Stimulated activated CD4-positive, alpha-beta T cell treated with anti-CD3 and anti-CD28 coated beads, Interleukin-12 subunit alpha, Interleukin-12 subunit beta, amount 100 ng/mL, for 48 hours (primary cell): ENCODE results near the gene ATP8B1.
"Not testable (repeated sequence)": the region's sequence is repeated elsewhere in the genome, so short reads cannot be mapped to it uniquely, and the experiment has no call there.

Source experiments
- DNase-seq, 3 donors: peaks; one replicate each; pipeline ENCODE4 v3.0.0-alpha.2; 2020; ENCODE audit warnings: low read depth in 2 of 3, low spot score in 1 of 3

Gene ATP8B1

DNA sequence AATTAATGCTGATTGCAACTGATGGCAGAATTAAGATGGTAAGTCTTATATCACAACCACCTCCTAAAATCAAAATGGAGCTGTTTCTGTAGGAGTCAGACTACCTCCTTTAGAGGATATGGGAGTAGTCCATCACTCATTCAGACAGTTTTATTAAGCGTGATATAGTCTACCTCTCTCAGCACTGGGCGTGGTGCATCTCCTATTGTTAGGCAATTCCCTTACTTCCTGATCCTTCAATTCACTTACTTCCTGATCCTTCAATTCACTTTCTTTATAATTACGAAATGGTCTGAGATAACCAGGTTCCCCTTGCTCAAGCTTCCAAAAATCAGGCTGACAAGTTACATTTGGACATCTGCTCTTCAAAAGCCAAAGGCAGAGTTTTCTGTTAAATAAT is 31.9 kb downstream of the ATP8B1 start:
- DNase-seq = no peak

DNA sequence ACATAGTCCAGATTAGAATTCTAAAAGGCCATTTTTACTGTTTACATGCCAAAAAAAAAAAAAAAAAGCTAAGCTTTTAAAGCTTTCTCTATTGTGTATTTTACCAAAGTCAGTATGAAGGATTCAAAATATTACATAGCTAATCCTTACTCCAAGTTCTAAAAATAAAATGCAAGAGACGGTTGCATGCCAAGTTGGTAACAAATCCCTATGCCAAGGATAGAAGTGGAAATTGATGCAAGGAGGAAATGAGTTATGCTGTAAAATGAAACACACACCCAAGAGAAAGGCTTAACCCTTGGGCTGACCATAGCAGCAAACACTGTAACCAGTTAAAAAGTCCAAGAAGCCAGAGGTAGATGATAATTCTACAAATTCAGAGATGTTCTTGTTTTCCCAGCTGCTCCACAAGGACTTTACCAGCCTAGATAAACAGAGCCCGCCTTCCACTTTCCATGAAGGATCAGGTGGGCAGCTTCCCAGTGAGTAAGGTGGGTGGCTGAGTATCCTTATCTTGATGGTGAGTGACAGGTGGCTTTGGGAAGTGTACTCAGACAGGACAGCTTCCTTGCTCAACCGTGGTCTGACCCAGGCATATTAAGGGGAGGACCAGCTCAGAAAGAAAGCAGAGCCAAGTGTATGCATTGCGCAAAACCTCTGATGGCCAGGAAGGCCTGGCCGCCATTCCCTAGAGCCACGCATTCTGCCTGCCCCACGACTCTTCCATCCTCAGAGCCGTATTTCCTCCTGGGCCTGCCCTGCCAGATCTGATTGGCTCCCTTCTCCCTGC is 34.4 kb downstream of the ATP8B1 start:
- no peak for DNase-seq

DNA sequence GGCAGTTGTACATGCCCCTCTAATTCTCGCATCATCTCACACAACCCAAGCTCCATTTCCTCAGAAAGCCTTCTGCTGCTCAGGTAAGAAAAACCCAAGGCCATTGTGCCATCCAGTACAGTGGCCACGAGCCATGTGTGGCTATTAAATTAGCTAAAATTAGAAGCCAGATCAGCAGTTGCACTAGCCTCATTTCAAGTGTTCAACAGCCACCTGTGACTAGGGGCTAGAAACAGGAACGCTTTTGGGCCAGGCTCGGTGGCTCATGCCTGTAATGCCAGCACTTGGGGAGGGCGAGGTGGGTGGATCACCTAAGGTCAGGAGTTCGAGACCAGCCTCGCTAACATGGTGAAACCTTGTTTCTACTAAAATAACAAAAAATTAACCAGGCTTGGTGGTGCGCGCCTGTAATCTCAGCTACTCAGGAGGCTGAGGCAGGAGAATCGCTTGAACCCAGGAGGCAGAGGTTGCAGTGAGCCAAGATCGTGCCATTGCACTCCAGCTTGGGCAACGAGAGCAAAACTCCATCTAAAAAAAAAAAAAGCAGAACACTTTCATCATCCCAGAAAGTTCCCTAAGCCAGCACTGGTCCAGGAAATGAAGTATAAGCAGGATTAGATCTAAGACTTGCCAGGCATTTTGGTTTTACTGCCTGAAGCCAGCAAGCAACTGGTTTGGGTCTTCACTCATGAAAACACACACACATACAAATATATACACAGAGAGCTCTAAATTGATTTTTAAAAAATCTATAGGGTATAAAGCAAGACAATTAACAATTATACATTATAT is 35.7 kb downstream of the ATP8B1 start:
- no peak for DNase-seq

- no peak for DNase-seq
These were observed 38.1 kb downstream of the ATP8B1 start for GRCh38 chr18:57764995-57765394.

GRCh38 chr18:57764087-57764486 is 39.0 kb downstream of the ATP8B1 start:
- no peak for DNase-seq

- DNase-seq = no peak
These were observed 40.4 kb downstream of the ATP8B1 start for GRCh38 chr18:57762686-57763085.

- no peak for DNase-seq
These were observed 43.5 kb downstream of the ATP8B1 start for GRCh38 chr18:57759650-57760049.

GRCh38 chr18:57755473-57756067 is 47.5 kb downstream of the ATP8B1 start:
- no peak for DNase-seq

GRCh38 chr18:57754577-57755338 is 48.4 kb downstream of the ATP8B1 start:
- DNase-seq = no peak

DNA sequence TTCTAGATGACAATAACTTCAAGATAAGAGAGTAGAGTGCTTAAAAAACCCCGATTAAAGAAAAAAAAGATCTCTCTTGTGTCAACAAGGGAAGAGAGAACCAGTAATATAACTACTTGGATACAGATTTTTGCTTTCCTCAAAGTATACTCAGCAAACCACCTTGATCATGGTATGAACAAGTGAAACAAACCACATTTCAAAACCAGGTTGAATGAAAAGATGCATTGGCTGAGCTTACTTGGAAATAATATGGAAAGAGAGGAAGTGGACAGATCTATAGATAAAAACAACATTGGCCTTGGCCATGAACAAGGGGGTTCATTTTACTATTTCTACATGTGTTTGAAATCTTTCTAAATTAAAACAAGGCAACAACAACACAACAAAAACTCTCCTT is 50.1 kb downstream of the ATP8B1 start:
- DNase-seq = no peak

DNA sequence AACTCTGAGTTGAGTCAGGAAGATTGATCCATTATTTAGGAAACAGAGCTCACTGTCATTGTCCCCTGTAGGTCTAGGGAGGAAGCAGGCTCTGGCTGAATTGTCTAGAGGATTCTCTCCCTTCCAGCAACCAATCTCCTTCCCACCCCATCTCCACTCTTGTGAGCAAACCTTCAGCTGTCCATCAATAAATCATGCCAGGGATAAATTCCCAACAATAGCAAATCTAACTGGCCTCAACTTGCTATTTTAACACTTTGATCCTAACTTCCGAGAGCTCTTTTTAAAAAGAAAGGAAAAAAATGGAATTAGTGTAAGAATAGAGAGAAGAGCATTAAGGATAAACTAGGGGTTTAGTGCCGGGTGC is 53.5 kb downstream of the ATP8B1 start:
- no peak for DNase-seq

DNA sequence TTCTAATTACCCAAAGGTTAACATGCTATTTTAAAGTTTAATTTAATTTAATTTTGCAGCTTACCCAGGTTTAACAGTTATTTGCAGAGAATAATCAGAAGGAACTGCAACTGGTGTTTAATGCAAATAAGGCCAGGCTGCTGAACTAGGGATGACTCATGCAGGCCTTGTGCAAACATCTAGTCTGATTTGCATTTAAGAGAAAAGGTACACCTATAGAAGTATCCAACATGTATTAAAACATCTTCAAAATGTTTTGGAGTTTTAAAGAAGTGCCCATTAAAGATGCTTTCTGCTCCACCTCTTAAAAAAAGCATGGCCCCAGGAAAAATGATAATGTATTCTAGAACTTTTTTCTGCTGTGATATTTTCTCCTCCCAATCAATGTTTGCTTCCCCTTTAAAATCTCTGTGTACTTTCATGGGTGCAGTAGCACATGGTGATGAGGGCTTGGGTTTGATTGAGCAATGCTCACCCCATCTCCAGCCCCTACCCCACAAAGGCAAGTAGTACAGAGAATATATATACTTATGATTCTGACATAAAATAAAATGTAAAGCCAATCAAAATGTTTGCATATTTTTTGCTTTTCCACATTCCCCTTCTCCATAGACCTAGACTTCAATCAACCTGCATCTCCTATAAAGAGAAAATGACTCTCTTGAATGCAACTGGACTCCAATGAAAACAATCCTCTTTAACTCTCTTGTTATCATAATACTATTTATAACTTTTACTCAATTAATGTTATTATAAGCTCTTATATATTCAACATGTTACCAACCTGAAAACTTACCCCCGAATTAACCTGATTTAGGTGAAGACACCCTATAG is 54.1 kb downstream of the ATP8B1 start:
- no peak for DNase-seq

- DNase-seq = no peak
These were observed 55.1 kb downstream of the ATP8B1 start for GRCh38 chr18:57747809-57748680.

DNA sequence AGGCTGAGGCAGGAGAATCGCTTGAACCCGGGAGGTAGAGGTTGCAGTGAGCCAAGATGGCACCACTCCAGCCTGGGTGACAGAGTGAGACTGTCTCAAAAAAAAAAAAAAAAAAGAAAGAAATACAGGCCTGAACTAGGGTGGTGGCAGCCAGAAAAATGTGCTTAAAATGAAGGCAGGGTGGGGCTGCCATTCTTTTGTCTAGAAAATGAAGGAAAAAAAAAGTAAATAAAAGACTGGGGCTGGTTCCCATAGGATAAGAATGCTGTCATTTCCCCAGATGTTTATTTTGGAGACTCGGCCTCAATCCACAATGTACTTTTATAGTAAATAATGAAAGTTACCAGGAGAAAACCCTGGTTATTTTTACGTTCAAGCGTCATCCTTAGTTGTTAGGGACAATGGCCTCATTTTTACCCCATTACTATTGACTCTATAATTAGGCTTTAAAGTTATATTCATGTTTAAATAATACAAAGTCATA is 58.9 kb downstream of the ATP8B1 start:
- no peak for DNase-seq

- no peak for DNase-seq
These were observed 60.1 kb downstream of the ATP8B1 start for GRCh38 chr18:57743008-57743407.

GRCh38 chr18:57741273-57741672 is 61.8 kb downstream of the ATP8B1 start:
- no peak for DNase-seq

DNA sequence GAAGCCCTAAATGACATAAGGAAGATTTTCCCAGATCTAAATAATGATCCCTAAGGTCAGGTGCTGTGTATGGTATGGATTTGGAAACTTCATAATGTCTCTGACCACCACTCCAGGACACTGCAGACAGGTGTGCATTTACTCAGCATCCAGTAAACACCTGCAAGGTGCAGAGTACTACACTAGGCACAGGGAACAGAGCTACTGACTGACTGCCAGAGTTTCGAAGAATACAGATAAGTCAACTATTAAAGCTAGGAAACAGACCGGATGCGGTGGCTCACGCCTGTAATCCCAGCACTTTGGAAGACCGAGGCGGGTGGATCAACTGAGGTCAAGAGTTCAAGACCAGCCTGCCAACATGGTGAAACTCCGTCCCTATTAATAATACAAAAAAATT is 65.0 kb downstream of the ATP8B1 start:
- DNase-seq = no peak

GRCh38 chr18:57737400-57738060 is 65.6 kb downstream of the ATP8B1 start:
- no peak for DNase-seq

- DNase-seq = not testable (repeated sequence)
These were observed 68.1 kb downstream of the ATP8B1 start for GRCh38 chr18:57735042-57735441.
